B cell (primary cell): ENCODE results near the gene FBRS.

Experiments used
- CTCF ChIP-seq: fragments of 200-600 bp; IDR thresholded peaks from one replicate; pipeline ENCODE4 v1.8.0; 2022; ENCODE audit warnings: antibody characterized with exemption, mild to moderate bottlenecking
- EZH2 ChIP-seq: IDR thresholded peaks from 2 replicates; pipeline ENCODE4 v1.6.1; 2012; ENCODE audit warnings: borderline replicate concordance, low read depth, mild to moderate bottlenecking, moderate library complexity, low read length; ENCODE audit not compliant: insufficient read depth, poor library complexity, severe bottlenecking

- TF ChIP-seq EZH2 (no peak), CTCF (no peak)
Observed at GRCh38 chr16:30654856-30655255, 3.4 kb upstream of the FBRS start.
